Hematopoietic multipotent progenitor cell treated with erythropoietin and hydrocortisone succinate and interleukin-3 and kit ligand, for 8 days (in vitro differentiated cells): Measurements from ENCODE around the gene PAM.
"Not testable (repeated sequence)": the region's sequence is repeated elsewhere in the genome, so short reads cannot be mapped to it uniquely, and the experiment has no call there.

Experiments
- DNase-seq: peaks from one replicate; pipeline ENCODE4 v3.0.0-alpha.2; 2015

Gene PAM

DNA sequence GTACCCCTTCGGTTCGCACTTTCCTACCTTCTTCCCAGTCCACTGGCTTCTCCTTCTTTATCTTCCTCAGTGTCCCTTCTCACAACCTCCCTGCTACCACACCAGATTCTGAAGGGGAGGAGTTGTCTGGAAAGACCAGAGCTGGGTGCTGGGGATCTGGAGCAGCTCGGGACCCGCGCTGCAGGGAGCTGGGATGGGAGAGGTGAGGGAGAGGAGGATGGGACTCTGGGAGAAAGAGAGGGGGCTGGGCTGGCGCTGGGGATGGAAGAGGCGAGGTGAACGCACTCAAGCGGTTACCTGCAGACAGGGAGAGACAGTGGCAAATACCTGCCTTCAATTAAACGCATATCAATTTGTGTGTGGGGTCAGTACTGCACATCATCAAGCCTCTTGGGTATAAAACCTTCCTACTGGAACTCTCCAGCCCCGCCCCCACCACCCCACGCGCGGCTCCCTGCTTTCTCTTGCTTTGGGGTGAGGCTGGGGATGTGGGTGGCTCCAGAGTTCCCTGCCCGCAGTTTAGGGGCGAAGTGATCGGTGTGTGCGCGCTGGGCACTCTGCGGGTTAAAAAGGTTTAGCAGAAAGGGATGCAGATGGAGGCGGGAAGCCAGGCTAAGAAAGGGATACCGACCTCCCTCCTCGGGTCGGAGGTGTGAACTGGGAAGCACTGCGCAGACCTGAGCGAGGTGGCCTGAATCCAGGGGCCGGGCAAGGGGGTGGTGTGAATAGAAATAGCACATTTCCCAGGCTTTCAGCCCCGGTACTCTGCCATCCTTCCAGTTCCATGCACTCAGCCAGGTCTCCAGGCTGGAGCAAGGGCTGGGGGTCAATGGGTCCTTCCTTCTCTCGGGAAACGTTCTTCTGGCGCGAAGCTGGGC, 977 bp upstream of the PAM start:
- DNase-seq, result peak; percentile 3

DNA sequence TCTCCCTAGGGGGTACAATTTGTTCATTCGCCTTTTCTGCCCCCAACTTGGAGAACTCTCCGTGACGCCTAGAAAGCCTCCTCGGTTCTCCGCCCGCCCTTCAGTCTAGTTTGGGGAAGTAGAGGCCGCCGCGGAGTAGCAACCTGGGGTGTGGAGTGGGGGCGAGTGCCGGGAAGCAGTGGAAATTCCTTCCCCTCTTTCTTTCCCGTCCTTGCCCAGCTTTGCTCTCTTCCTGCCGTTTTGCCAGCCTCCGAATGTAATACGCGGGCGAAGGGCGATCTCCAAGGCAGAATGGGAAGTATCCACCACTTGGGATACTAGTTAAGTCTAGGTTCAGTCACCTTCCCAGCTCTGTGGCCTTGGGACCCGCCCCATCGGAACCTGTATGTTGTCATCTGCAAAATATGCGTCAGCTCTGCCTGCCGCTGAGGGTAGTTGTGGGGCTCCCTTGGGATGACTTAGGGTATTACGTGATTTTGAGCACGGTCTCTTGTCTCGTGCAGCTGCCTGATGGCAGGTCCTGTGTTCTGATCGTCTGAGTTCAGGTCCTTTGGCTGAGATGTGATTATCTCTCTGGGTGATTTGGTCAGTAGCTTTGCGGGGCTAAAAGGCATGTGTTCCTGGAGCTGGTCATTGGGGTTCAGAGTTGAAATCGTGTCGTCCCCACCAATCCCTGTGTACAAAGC, 724 bp downstream of the PAM start:
- peak; percentile 60 for DNase-seq

DNA sequence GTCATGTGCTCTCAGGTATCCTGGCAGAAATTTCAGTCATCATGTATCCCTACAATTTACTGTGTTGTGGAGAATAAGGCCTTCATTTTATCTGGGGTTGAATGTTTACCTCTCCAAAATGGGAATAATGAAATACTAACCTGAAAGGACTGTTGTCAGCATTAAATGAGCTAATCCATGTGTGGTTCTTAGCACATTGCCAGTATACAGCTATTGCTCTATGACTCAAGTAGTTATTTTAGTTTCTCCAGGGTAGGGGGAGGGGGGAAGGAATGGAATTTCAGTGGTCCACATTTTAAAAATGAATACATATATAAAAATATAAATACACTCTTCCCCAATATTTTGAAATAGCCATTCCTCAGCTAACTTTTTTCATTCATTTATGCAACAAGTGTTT, 3.5 kb downstream of the PAM start:
- no peak for DNase-seq

DNA sequence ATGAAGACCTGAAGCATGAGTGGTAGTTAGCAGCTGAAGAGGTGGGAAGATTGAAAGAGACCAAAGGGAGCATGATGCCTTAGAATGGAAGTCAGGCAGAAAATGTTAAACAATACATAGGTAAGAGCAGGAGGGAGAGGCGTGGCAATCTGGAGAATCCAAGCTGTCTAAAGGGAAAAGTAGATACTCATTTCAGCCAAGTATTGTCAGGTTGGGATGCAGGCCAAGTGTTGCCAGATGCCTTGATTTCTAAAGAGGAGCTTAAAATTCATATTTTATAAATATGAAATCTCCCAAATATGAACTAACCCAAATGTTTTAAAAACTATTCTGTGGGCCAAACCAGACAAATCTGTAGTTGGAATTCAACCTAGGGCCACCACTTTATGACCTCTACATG, 4.2 kb downstream of the PAM start:
- DNase-seq, result no peak

DNA sequence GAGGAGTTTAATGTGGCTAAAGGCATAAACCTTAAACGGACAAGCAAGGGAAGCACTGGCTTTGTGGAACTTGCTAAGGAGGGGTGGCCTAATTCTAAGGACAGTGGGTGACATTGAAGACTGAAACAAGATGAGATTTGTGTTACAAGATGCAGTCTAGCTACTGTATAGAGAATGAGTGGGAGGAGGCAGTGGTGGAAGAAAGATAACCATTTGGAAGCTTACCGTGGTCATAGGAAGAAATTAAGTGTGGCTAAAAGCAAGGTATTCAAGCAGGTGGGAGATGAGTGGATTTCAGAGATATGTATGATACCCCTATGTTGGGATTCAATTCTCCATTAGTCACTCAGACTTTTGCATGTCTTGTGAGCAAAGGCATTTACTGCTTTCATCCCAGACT, 4.6 kb downstream of the PAM start:
- no peak for DNase-seq

DNA sequence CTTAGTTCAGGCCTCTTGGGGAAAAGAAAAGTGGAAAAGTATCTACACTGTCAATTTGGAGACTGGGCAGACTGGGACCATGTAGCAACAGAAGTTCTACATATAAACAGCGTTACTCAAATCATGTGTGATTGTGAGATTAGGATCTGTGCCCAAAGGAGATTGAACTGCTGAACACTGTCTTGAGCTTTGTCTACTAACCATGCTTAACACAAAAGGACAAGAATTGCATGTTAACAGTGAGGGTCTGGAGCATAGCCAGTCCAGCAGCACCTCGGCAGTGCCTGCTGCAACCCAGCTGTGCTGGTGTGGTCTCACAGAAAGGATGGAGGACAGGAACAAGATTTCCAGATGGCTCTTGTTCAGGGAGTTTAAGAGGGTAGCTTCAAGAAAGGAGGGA, 5.7 kb downstream of the PAM start:
- DNase-seq, result no peak

DNA sequence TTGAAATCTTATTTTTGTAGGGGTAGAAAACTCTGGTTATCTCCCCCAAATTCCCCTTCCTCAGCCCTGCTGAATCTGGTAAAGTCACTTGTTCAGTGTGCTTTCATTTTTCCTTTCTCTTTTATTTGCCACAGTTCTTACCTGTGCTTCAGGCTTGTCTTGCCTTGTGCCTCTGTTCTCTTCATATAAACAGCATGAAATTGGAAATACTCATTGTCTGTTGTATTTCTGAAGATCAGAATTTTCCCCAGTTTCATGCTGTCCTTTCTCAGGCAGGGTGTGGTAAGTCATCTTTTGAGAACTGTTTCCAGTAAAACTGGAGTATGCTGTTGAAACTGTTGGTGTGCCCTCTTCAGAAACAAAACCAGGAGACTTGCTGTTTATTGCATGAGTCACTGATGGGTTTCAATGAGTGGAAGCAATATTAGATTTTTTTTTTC, 7.0 kb downstream of the PAM start:
- no peak for DNase-seq

DNA sequence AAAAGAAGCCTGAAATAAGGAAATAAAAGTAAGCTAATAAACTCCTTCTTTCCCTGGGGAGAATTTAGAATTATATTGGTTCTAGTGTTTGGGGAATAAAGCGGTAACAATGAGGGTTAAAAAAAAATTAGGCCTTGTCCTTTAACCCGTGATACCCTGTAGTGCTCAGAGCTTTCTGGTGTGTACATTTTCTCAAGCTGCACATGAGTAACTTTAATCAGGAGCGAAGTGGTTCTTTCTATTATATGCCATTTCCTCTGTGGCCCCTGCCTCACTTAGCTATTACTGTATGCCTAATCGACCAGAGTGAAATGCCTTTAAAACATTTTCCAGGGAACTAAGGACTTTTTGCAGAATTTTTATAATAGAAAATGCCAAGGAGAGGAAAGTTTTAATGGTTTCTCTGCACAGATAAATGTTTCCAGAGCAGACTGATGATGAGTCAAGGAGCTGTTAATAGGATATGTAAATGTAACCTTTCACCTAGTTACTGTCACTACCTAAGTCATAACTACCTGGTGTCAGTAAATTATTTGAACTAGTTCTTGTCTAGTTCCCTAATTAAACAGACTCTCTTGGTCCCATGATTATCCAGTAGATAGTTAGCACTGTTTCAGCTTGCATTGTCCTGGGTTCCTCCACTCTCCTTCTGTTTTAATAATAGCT, 7.6 kb downstream of the PAM start:
- DNase-seq, result no peak

DNA sequence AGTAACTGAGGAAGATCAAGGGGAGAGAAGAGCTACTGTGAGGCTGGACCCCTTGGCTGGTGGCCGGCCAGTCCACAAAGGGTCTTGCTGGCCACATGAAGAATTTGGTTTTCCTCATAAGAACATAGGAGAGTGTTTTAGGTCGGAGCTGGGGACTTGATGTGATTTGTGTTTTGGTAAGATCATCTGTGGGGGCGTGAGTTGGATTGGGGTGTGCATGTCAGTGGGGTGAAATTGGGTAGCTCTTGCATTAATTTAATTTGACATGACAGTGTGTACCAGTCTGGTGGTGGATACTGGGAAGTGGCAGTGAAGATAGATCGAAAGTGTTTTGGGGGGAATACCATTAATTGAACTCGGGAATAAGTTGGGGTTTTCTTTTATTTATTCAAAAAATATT, 8.6 kb downstream of the PAM start:
- DNase-seq, result no peak

DNA sequence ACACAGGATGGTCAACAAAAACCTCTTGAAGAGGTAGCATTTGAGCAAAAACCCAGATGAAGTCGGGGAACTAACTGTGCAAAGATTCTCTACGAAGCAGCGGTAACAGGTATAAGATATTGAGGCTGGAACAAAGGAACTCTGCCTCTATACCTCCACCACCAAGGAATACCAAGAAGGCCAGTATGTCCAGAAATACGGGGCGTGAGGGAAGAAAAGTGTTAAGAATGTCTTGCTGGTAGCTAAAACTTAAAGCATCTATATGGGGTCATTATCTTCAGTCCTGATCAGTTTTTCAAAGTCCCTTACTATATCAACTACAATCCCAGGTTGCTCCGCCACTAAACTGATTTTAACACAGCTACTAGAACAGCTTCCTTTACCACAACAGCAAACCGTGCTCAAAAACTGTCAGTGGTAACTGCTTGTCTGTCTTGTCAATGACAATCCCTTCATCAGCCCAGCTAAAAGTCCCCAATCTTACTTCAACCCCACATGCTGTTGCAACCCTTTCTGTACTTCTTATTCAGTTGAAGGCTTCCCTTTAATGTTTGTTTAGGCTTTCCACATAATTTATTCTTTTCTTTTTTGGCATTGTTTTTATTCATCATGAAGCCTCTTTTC, 9.4 kb downstream of the PAM start:
- DNase-seq, result no peak

DNA sequence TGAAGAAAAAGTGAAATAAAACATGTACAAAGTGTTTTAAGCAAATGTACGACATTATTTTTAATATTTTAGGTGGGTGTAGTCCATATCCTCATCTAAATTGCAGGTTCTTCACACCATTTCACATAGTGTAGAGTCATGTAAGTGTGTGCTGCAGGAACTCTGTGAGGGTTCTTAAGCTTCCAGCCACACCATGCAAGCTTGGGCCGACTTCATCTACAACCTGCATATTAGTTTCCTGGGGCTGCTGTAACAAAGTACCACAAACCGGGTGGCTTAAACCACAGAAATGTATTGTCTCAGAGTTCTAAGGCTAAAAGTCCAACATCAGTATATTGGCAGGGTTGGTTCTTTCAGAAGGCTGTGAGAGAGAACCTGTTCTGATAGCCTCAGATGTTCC, 10.2 kb downstream of the PAM start:
- DNase-seq, result no peak

DNA sequence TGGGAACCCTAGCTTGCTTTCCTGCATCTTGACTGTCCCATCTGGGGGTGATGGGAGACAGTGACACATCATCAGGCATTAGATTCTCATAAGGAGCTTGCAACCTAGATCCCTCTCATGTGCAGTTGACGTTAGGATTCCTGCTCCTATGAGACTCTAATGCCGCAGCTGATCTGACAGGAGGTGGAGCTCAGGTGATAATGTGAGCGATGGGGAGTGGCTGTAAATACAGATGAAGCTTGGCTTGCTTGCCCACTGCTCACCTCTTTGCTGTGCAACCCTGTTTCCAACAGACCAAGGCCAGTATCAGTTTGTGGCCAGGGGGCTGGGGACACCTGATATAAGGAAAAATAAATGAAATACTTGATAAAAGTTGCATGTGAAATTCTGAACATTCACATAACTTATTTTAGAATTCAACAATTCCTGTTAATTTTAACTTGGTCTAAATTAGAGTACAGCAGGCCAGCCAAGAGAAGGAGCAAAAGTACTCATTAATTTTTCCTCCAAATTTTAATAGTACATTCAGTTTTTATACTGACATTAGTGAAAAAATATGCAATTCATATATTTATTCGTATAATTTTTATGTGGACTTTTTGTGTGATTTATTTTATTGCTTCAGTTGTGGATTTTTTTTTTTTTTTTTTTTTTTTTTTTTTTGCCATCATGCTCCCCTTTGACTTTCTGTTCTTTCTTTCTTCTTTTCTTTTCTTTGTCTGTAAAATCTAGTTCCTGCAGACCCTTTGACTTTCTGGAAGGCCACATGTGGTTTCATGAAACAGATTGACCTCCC, 11.4 kb downstream of the PAM start:
- no peak for DNase-seq

DNA sequence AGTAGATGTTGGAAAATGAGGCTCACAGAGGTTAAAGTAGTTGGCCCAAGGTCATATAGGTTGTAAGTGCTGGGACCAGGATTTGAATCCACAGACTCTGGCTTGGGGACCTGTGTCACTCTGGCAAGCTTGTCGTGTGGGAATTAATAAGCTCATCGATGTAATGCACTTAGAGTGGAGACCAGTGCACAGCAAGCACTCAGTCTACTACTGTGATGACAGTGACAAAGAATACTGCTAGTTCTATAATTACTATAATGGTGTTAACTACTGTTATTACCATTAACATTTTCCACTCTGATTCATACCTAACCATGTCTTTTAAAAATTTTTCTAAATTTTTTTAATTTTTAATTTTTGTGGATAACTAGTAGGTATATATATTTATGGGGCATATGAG, 12.8 kb downstream of the PAM start:
- no peak for DNase-seq

DNA sequence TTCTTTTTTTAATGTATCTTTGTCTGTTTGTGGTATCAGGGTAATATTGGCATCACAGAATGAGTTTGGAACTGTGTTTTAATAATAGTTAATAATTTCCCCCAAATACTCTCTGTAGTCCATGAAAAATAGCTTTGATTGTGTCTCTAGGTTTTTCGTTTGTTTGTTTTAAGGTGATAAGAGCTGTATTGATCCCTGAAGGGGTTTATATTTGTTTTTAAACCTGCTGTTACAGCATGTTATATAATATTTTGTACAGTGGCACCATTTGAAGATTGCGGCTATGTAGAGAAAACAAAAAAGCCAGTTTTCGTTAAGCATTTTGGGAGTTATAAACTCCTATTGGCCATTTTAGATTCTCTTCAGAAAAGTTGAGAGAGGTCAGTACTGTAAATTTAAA, 15.7 kb downstream of the PAM start:
- DNase-seq, result no peak

DNA sequence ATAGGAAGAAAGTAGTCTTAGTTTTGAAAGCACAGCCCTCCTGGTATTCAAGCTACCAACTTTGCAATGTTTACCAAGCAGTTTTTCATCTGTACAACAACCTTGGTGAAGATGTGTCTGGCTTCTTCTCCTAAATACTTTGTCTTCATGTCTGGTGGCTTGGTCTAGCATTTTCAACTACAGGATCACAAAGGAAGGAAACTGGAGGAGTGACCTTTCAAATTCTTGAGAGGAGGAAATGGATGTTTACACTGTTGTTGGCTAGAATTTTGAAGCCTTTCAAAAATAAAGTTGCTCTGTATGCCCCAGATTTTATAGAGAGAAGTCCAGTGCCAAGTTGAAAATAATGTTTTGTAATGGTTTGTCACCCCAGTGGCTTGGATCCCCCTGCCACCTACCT, 16.3 kb downstream of the PAM start:
- no peak for DNase-seq

DNA sequence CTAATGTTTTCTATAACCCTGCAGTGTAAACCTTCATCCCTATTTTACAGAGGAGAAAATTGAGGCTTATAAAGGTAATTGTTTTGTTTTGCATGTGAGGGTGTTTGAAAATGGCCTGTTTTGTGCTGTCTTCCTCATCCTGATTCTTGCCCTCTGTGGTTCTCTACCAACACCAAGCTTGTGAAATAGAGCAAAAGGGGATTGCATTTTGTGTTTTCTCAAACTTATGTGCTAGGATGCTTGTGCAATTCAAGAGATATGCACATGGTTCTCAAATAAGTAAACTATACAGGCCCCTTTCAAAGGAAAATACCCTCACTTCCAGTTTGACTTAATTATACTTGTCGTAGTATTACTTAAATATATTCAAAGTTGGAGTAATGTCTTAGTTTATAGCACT, 17.2 kb downstream of the PAM start:
- no peak for DNase-seq

DNA sequence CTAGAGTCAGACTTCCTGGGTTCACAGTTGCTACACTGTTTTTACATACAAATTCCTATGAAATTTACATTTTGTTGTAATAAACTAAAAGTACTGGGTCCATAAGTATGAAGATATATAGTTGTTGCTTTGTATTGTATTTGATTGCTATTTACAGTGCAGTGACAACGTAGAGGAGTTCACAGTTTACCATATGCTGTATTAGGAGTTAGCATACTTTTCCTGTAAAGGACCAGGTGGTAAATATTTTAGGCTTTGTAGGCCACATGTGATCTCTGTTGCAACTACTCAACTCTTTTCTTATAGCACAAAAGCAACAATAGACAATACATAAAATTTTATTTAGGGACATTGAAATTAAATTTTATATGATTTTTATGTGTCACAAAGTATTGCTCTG, 18.0 kb downstream of the PAM start:
- no peak for DNase-seq

DNA sequence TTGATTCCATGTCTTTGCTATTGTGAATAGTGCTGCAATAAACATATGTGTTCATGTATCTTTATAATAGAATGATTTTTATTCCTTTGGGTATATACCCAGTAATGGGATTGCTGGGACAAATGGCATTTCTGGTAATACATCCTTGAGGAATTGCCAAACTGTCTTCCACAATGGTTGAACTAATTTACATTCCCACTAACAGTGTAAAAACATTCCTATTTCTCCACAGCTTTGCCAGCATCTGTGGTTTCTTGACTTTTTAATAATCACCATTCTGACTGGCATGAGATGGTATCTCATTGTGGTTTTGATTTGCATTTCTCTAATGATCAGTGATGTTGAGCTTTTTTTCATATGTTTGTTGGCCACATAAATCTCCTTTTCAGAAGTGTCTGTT, 20.7 kb downstream of the PAM start:
- DNase-seq, result not testable (repeated sequence)

DNA sequence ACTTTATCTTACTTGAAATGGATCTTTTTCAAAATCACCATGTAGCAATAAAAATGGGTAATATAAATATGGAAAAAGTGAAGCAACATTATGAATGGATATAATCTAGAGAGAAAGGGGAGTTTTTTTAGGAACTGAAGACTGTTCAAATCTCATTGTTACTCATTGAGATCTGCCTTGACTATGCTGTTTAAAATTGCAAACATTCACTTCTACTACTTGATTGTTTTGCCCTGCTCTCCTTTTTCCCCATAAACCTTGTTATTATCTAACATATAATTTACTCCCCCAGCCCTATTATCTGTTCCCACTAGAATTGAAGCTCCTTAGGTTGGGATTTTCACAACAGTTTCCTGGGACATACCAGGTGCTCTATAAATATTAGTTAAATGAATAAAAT, 22.0 kb downstream of the PAM start:
- DNase-seq, result no peak

DNA sequence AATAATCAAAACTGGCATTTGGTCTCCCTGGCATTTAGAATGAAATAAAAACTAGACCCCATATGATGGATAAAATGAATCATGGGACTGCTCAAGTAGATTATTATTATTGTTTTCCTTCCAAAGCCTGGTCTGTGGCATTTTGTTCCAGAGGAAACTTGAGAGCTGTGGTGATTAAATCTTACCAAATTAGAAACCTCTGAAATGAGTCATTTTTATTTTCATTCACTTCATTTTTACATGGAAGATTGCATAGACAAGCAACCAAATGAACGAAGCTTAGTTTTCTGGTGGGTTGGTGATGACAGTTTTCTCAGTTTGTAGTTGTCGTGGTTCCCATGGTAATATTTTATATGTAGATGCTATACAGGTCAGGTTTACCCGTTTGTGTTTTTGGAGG, 23.4 kb downstream of the PAM start:
- peak; percentile 6 for DNase-seq

DNA sequence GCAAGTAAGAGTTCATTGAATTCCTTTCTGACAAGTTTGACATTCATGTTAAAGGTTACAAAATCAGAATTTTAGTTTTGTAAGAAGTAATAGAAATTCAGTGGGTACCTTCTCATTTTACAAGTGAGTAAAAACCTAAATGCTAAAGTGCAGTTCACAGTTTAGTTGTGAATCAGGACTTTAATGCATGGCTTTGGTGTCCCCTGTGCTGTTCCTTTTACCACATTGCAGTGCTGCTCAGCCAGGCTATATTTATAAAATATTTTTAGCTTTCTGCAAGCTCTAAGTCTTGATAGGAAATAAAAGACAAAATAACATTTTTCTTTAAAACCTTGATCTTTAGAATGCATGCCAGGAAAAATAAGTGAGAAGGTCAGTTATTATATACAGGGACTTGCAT, 26.3 kb downstream of the PAM start:
- no peak for DNase-seq

DNA sequence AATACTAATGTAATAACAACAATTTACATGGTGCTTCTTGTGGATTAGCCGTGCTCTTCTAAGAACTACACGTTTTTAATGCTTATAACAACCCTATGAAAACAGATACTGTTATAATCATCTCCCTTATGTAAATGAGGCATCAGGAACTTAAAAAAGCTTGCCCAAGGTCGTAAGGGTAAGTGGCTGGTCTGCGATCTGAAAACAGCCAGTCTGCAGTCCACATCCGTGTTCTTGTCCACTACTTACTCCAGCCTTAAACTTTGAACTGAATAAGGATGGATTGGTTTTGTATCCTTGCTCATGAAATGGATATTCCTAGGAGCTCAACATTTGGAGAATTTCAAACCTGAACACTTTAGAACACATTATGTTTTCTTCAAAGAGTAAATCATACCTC, 26.7 kb downstream of the PAM start:
- DNase-seq, result no peak
